Keratinocyte (primary cell): Measurements from ENCODE around the gene BEGAIN.

Experiments
- CTCF ChIP-seq, 3 experiments: IDR thresholded peaks in 1 of 3; conservative IDR thresholded peaks in 1 of 3; optimal IDR thresholded peaks in 1 of 3; 2 replicates in 2 of 3; 3 replicates in 1 of 3; pipeline versions ENCODE3 to v1.5.1; 2011; ENCODE audit warnings: low read length in 3 of 3, mild to moderate bottlenecking in 3 of 3, moderate library complexity in 2 of 3, control low read depth in 1 of 3, inconsistent platforms in 1 of 3; ENCODE audit not compliant: insufficient read depth in 2 of 3; ENCODE audit errors: extremely low read depth in 1 of 3
- EZH2 ChIP-seq: IDR thresholded peaks from one replicate; pipeline ENCODE4 v1.6.1; 2012; ENCODE audit warnings: inconsistent platforms, mild to moderate bottlenecking, low read length, moderate library complexity

DNA sequence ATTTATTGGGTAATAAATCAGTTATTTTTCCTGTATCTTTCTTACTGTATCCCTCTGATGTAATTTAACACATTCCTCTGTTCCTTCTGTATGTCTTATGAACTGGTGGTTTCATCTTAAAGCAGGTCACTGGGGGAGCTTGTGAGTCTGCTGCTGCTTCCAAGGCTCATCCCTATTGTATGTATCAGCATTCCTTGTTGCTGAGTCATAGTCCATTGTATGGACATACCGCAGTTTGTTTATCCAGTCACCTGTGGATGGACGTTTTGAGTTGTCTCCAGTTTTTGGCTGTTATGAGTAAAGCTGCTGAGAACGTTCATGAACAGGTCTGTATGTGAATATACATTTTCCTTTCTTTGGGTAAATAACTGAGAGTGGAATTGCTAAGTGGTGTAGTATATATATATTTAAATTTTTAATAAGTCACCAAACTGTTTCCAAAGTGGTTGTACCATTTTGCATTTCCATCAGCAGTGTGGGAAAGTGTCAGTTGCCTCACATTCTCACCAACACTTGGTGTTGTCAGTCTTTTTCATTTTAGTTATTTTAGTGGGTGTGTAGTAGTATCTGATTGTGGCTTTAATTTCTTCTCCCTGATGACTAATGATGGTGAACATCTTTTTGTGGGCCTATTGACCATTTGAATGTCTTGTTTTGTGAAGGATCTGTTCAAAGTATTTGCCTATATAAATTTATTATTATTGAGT, 82.7 kb downstream of the BEGAIN start:
- TF ChIP-seq CTCF (optimal IDR thresholded peaks at IDR 0.05 in 1 of 3, IDR thresholded peaks at IDR 0.05 in 1 of 3, conservative IDR thresholded peaks at IDR 0.05 in 1 of 3; ENCODE audit: extremely low read depth in 1 of 3, insufficient read depth in 2 of 3, low read length in 3 of 3): no peak
- no peak for TF ChIP-seq EZH2
